HUES6 (cell line): ENCODE data around the gene ABCA13.
A peak's percentile ranks its signal among the peaks of the same experiment; 100 is the strongest.
"Not testable (repeated sequence)": the region's sequence is repeated elsewhere in the genome, so short reads cannot be mapped to it uniquely, and the experiment has no call there.

Source experiments
- H3K27ac ChIP-seq: 2 replicates; pipeline ENCODE4 v1.7.0; 2013; ENCODE audit warnings: low read depth, mild to moderate bottlenecking, low read length, inconsistent platforms
- H3K27me3 ChIP-seq: 2 replicates; pipeline ENCODE4 v1.6.1; 2013; ENCODE audit warnings: low read length; ENCODE audit not compliant: control insufficient read depth, insufficient read depth
- H3K36me3 ChIP-seq: 2 replicates; pipeline ENCODE4 v1.6.1; 2013; ENCODE audit warnings: low read length; ENCODE audit not compliant: control insufficient read depth, insufficient read depth
- H3K4me1 ChIP-seq: 2 replicates; pipeline ENCODE4 v1.6.1; 2013; ENCODE audit warnings: low read length; ENCODE audit not compliant: control insufficient read depth, insufficient read depth
- H3K4me3 ChIP-seq: 2 replicates; pipeline ENCODE4 v1.5.1; 2013; ENCODE audit warnings: low read depth, low read length
- H3K9ac ChIP-seq: one replicate; pipeline ENCODE4 v1.6.1; 2013; ENCODE audit warnings: mild to moderate bottlenecking, low read length
- H3K9me3 ChIP-seq: 2 replicates; pipeline ENCODE4 v1.6.1; 2013; ENCODE audit warnings: low read depth, low read length; ENCODE audit not compliant: control insufficient read depth, insufficient read depth

Gene ABCA13

GRCh38 chr7:48171202-48171601, at the start of gene ABCA13:
Gene ABCA13 (plus strand): TSS chr7:48171458. CDS start chr7:48171484, 26 bp downstream.
- no peak within 1 kb of the TSS for H3K9ac ChIP-seq
- H3K36me3 ChIP-seq = no peaks in the 10 kb centered on the region
- H3K27ac ChIP-seq = no peak within 1 kb of the TSS
- peaks cover 17% of the 10 kb centered on the region for H3K9me3 ChIP-seq
- H3K4me1 ChIP-seq = peaks cover 5% of the 10 kb centered on the region
- peaks cover 7% of the 10 kb centered on the region; the same call in 1 of the 2 replicates for H3K27me3 ChIP-seq
- no peak within 1 kb of the TSS for H3K4me3 ChIP-seq

GRCh38 chr7:48126037-48126436, 45.2 kb upstream of the ABCA13 start:
- Histone ChIP-seq H3K9ac (no peak overlapping the region), H3K9me3 (peaks cover under 1% of the 10 kb centered on the region; the same call in 1 of the 2 replicates), H3K4me3 (no peak overlapping the region), H3K4me1 (no peaks in the 10 kb centered on the region), H3K27me3 (no peaks in the 10 kb centered on the region), H3K36me3 (no peaks in the 10 kb centered on the region), H3K27ac (no peak overlapping the region)

GRCh38 chr7:48130658-48131108, 40.6 kb upstream of the ABCA13 start:
- no peak overlapping the region for H3K27ac ChIP-seq
- peaks cover 7% of the 10 kb centered on the region; the same call in 1 of the 2 replicates for H3K4me1 ChIP-seq
- H3K9ac ChIP-seq = no peak overlapping the region
- no peak overlapping the region for H3K4me3 ChIP-seq
- no peaks in the 10 kb centered on the region for H3K36me3 ChIP-seq
- H3K27me3 ChIP-seq = no peaks in the 10 kb centered on the region
- peaks cover 17% of the 10 kb centered on the region; the same call in 1 of the 2 replicates for H3K9me3 ChIP-seq

GRCh38 chr7:48132792-48133191, 38.5 kb upstream of the ABCA13 start:
- Histone ChIP-seq H3K9ac (no peak overlapping the region), H3K9me3 (peaks cover 28% of the 10 kb centered on the region; the same call in 1 of the 2 replicates), H3K27ac (peak overlapping the region; percentile 70; the same call in 1 of the 2 replicates), H3K36me3 (no peaks in the 10 kb centered on the region), H3K4me3 (no peak overlapping the region), H3K27me3 (no peaks in the 10 kb centered on the region), H3K4me1 (peaks cover 7% of the 10 kb centered on the region; the same call in 1 of the 2 replicates)

- Histone ChIP-seq H3K9ac (no peak overlapping the region), H3K27ac (no peak overlapping the region), H3K4me1 (no peaks in the 10 kb centered on the region), H3K36me3 (no peaks in the 10 kb centered on the region), H3K4me3 (no peak overlapping the region), H3K27me3 (no peaks in the 10 kb centered on the region), H3K9me3 (peaks cover 57% of the 10 kb centered on the region)
Observed at GRCh38 chr7:48139459-48139858, 31.8 kb upstream of the ABCA13 start.

- no peaks in the 10 kb centered on the region for H3K36me3 ChIP-seq
- no peak overlapping the region for H3K27ac ChIP-seq
Observed at GRCh38 chr7:48140001-48140681, 31.1 kb upstream of the ABCA13 start.

GRCh38 chr7:48141521-48141920, 29.7 kb upstream of the ABCA13 start:
- Histone ChIP-seq H3K27ac (no peak overlapping the region), H3K9me3 (peaks cover 52% of the 10 kb centered on the region), H3K36me3 (no peaks in the 10 kb centered on the region), H3K9ac (no peak overlapping the region), H3K27me3 (no peaks in the 10 kb centered on the region), H3K4me1 (peaks cover 4% of the 10 kb centered on the region; the same call in 1 of the 2 replicates), H3K4me3 (no peak overlapping the region)

More at GRCh38 chr7:48140001-48140681, 31.1 kb upstream of the ABCA13 start:
- H3K9me3 ChIP-seq = peaks cover 59% of the 10 kb centered on the region
- H3K4me1 ChIP-seq = no peaks in the 10 kb centered on the region
- H3K9ac ChIP-seq = no peak overlapping the region
- no peak overlapping the region for H3K4me3 ChIP-seq
- no peaks in the 10 kb centered on the region for H3K27me3 ChIP-seq

- H3K36me3 ChIP-seq = no peaks in the 10 kb centered on the region
- H3K4me3 ChIP-seq = no peak overlapping the region
- H3K9ac ChIP-seq = no peak overlapping the region
- peaks cover 45% of the 10 kb centered on the region for H3K9me3 ChIP-seq
- H3K27ac ChIP-seq = no peak overlapping the region; the same call in 1 of the 2 replicates
- H3K4me1 ChIP-seq = peaks cover 19% of the 10 kb centered on the region
- H3K27me3 ChIP-seq = no peaks in the 10 kb centered on the region
Observed at GRCh38 chr7:48144291-48144768, 26.9 kb upstream of the ABCA13 start.

- H3K27ac ChIP-seq = peak overlapping the region; percentile 68; the same call in 1 of the 2 replicates
- peak overlapping the region; percentile 17; the same call in 1 of the 2 replicates for H3K4me3 ChIP-seq
- no peaks in the 10 kb centered on the region for H3K36me3 ChIP-seq
- peaks cover 29% of the 10 kb centered on the region for H3K9me3 ChIP-seq
- H3K4me1 ChIP-seq = peaks cover 19% of the 10 kb centered on the region
- H3K9ac ChIP-seq = peak overlapping the region; percentile 45
- no peaks in the 10 kb centered on the region for H3K27me3 ChIP-seq
Observed at GRCh38 chr7:48147078-48147591, 24.1 kb upstream of the ABCA13 start.

- peak overlapping the region; percentile 68; the same call in 1 of the 2 replicates for H3K27ac ChIP-seq
- peaks cover 19% of the 10 kb centered on the region for H3K4me1 ChIP-seq
- not testable (repeated sequence) for H3K36me3 ChIP-seq, H3K27me3 ChIP-seq
- peaks cover 27% of the 10 kb centered on the region for H3K9me3 ChIP-seq
- peak overlapping the region; percentile 17; the same call in 1 of the 2 replicates for H3K4me3 ChIP-seq
- H3K9ac ChIP-seq = peak overlapping the region; percentile 45
Observed at GRCh38 chr7:48147690-48148089, 23.6 kb upstream of the ABCA13 start.

- H3K4me1 ChIP-seq = peaks cover 19% of the 10 kb centered on the region
- H3K9ac ChIP-seq = no peak overlapping the region
- no peaks in the 10 kb centered on the region for H3K27me3 ChIP-seq
- H3K27ac ChIP-seq = no peak overlapping the region
- no peak overlapping the region for H3K4me3 ChIP-seq
- no peaks in the 10 kb centered on the region for H3K36me3 ChIP-seq
- peaks cover 21% of the 10 kb centered on the region for H3K9me3 ChIP-seq
Observed at GRCh38 chr7:48148311-48148710, 22.9 kb upstream of the ABCA13 start.
